GM23248 (cell line): ENCODE measurements around the gene CALN1.

Experiments
- EZH2 ChIP-seq: fragments of 200-600 bp; sonication (generic); IDR thresholded peaks from 2 replicates; pipeline ENCODE4 v1.6.1; 2018; ENCODE audit warnings: antibody characterized with exemption, mild to moderate bottlenecking; ENCODE audit not compliant: insufficient read depth, poor library complexity, severe bottlenecking
- EZH2phosphoT487 ChIP-seq: fragments of 200-600 bp; sonication (generic); IDR thresholded peaks from 2 replicates; pipeline ENCODE4 v1.6.1; 2018; ENCODE audit warnings: antibody characterized with exemption, moderate library complexity, mild to moderate bottlenecking, low read depth; ENCODE audit not compliant: insufficient read depth

GRCh38 chr7:71731740-71732139, 680.4 kb downstream of the CALN1 start:
- no peak for TF ChIP-seq EZH2
- no peak for TF ChIP-seq EZH2phosphoT487
